K562 (cell line): ENCODE measurements around the gene OLIG2. TPM values are rescaled to one million over a fixed set of nuclear protein-coding genes. Genes with fewer than 3 reads are reported as not detected.

ENCODE experiments used
- ATAC-seq: fragments of 200-7000 bp; cut with Tn5 transposase; 3 replicates; pipeline ENCODE4 v1.9.1; 2020; ENCODE audit warnings: moderate library complexity
- BruUV-seq: library from RNA; stranded (reverse); fragments of 400-500 nt; replicated peaks from 2 replicates; lab custom pipeline; 2021; lab: Mats Ljungman, UMichigan
- CTCF ChIA-PET: fragments of 300-600 bp; formaldehyde crosslinking; extraction: SDS; loops from one replicate; lab custom pipeline; 2021; ENCODE audit warnings: low intra/inter-chr PET ratio; lab: Yijun Ruan, JAX
- POLR2A ChIA-PET: fragments of 300-600, 350-650 bp; sonication (Branson Sonifier 250); formaldehyde crosslinking; extraction: SDS; loops from one replicate; lab custom pipeline; 2021; ENCODE audit warnings: antibody characterized with exemption, inconsistent platforms; lab: Yijun Ruan, JAX
- DNase-seq, 4 experiments: peaks; one replicate each; pipeline versions ENCODE4 v3.0.0 to v3.0.0-alpha.2; 2011 to 2018; ENCODE audit warnings: low spot score in 3 of 4, mixed read lengths in 3 of 4; ENCODE audit errors: extremely low read depth in 1 of 4
- FAIRE-seq: peaks from 2 replicates; lab custom pipeline; 2011; peaks lifted over from hg19 to GRCh38; lab: Jason Lieb, UNC
- H2AFZ ChIP-seq: 2 replicates; pipeline ENCODE4 v1.6.0; 2011; ENCODE audit warnings: low read depth, low read length, control low read depth, inconsistent platforms
- H3K27ac ChIP-seq: fragments of 200-600 bp; 3 replicates; pipeline ENCODE4 v1.8.0; 2011; ENCODE audit warnings: low read depth, mild to moderate bottlenecking, control low read depth, inconsistent platforms, low read length, moderate library complexity, mixed read lengths; ENCODE audit errors: extremely low read depth
- H3K27me3 ChIP-seq, 2 experiments: fragments of 300-600 bp in 1 of 2; 2 replicates in 1 of 2; 3 replicates in 1 of 2; pipeline versions ENCODE4 v1.6.0 to v1.8.0; 2011; ENCODE audit warnings: inconsistent platforms in 2 of 2, low read length in 2 of 2, mild to moderate bottlenecking in 1 of 2, mixed read lengths in 1 of 2, moderate library complexity in 1 of 2; ENCODE audit not compliant: control insufficient read depth in 2 of 2, insufficient read depth in 2 of 2
- H3K36me3 ChIP-seq: fragments of 300-600 bp; 3 replicates; pipeline ENCODE4 v1.8.0; 2011; ENCODE audit warnings: mild to moderate bottlenecking, low read length, inconsistent platforms; ENCODE audit not compliant: control insufficient read depth, insufficient read depth
- H3K4me1 ChIP-seq, 2 experiments: fragments of 200-600 bp in 1 of 2; replicated peaks in 1 of 2; 2 replicates in 1 of 2; 3 replicates in 1 of 2; pipeline versions ENCODE4 v1.5.1 to v1.8.0; 2011; ENCODE audit warnings: inconsistent platforms in 2 of 2, low read length in 2 of 2, mild to moderate bottlenecking in 1 of 2, mixed read lengths in 1 of 2, moderate library complexity in 1 of 2; ENCODE audit not compliant: control insufficient read depth in 2 of 2, insufficient read depth in 2 of 2
- H3K4me2 ChIP-seq: 2 replicates; pipeline ENCODE4 v1.6.1; 2011; ENCODE audit warnings: low read length, control low read depth, inconsistent platforms, mixed read lengths; ENCODE audit not compliant: insufficient read depth
- H3K4me3 ChIP-seq: fragments of 200-600 bp; sonication (generic), shearing (Covaris generic); 2 replicates; pipeline ENCODE4 v1.5.1; 2016; ENCODE audit warnings: control low read depth, inconsistent platforms
- H3K79me2 ChIP-seq: fragments of 200-600 bp; 3 replicates; pipeline ENCODE4 v1.8.0; 2011; ENCODE audit warnings: low read length, inconsistent platforms; ENCODE audit not compliant: control insufficient read depth, insufficient read depth
- H3K9ac ChIP-seq, 2 experiments: 2 replicates each; pipeline versions ENCODE4 v1.6.0 to v1.6.1; 2011; ENCODE audit warnings: low read depth in 2 of 2, low read length in 2 of 2, control low read depth in 1 of 2, inconsistent platforms in 1 of 2, mild to moderate bottlenecking in 1 of 2, mixed read lengths in 1 of 2; ENCODE audit not compliant: insufficient read depth in 1 of 2
- H3K9me1 ChIP-seq: one replicate; pipeline ENCODE4 v1.6.0; 2011; ENCODE audit warnings: inconsistent platforms, mild to moderate bottlenecking, low read length, moderate library complexity; ENCODE audit not compliant: control insufficient read depth, insufficient read depth
- H3K9me3 ChIP-seq: replicated peaks from 2 replicates; pipeline ENCODE4 v1.5.1; 2011; ENCODE audit warnings: low read depth, low read length, inconsistent platforms; ENCODE audit not compliant: control insufficient read depth, insufficient read depth
- H4K20me1 ChIP-seq: replicated peaks from 2 replicates; pipeline ENCODE4 v1.6.1; 2011; ENCODE audit warnings: low read length, inconsistent platforms, mixed read lengths; ENCODE audit not compliant: control insufficient read depth, insufficient read depth
- ATF7 ChIP-seq: fragments of 450-650 bp; IDR thresholded peaks from 2 replicates; pipeline ENCODE4 v1.7.1; 2014; ENCODE audit warnings: mild to moderate bottlenecking, moderate library complexity
- HLTF ChIP-seq: fragments of 450-650 bp; IDR thresholded peaks from 2 replicates; pipeline ENCODE4 v1.6.1; 2016
- KLF6 ChIP-seq: fragments of 250-450 bp; sonication (Bioruptor Pico); IDR thresholded peaks from 2 replicates; pipeline ENCODE4 v1.4.0; 2020; ENCODE audit warnings: mild to moderate bottlenecking, moderate library complexity, borderline replicate concordance
- NFIC ChIP-seq: fragments of 450-650 bp; IDR thresholded peaks from 2 replicates; pipeline ENCODE4 v1.6.1; 2017; ENCODE audit warnings: mild to moderate bottlenecking, inconsistent platforms
- NKRF ChIP-seq: fragments of 450-650 bp; IDR thresholded peaks from 2 replicates; pipeline ENCODE4 v1.6.1; 2016; ENCODE audit warnings: borderline replicate concordance
- TEAD1 ChIP-seq, 2 experiments: fragments of 450-650 bp in 1 of 2; sonication (generic) in 1 of 2; formaldehyde crosslinking; IDR thresholded peaks; 2 replicates each; pipeline versions ENCODE4 v1.4.0 to v1.8.0; 2020 to 2022; ENCODE audit warnings: mild to moderate bottlenecking in 2 of 2, missing genetic modification reagents in 1 of 2
- ZNF785 ChIP-seq: fragments of 250-450 bp; sonication (Bioruptor Pico); IDR thresholded peaks from 2 replicates; pipeline ENCODE4 v1.4.0; 2020; ENCODE audit warnings: mild to moderate bottlenecking
- ZZZ3 ChIP-seq: fragments of 450-650 bp; IDR thresholded peaks from 2 replicates; pipeline ENCODE4 v1.6.1; 2016; ENCODE audit warnings: antibody characterized with exemption, mild to moderate bottlenecking, moderate library complexity
- WGBS: fragments of 100-300 bp; shearing (Covaris generic); methylation state at CpG from one replicate; pipeline ENCODE4 v1.1.6; 2016; ENCODE audit warnings: low coverage, mixed read lengths; ENCODE audit not compliant: insufficient coverage; ENCODE audit errors: missing lambda C conversion rate; 5-methylcytosine and 5-hydroxymethylcytosine counted together
- in situ Hi-C: fragments of 300-500 bp; cut with MboI; formaldehyde crosslinking; loops from 4 replicates; pipeline ENCODE4 v1.15.0; 2018; ENCODE audit warnings: inconsistent platforms, mixed read lengths
- intact Hi-C: fragments of 100-400 bp; cut with micrococcal nuclease; formaldehyde crosslinking; loops from 2 replicates; pipeline ENCODE4 v1.14.2; 2022
- polyA plus RNA-seq, 8 experiments: library from polyadenylated mRNA; depleted of rRNA in 4 of 8; stranded (reverse) in 5 of 8; unstranded in 3 of 8; fragments of >200 nt; fragmentation: Nextera tagmentation in 2 of 8; fragmentation: Illumina TruSeq in 1 of 8; extraction: Ambion mirVana in 2 of 8; extraction: Trizol in 1 of 8; gene quantifications; 2 replicates each; pipeline versions ENCODE4 v1.2.1 to v1.2.3, GENCODE V29; 2011 to 2014; ENCODE audit warnings: inconsistent platforms in 1 of 8, missing spikeins in 1 of 8
- total RNA-seq, 7 experiments: library from RNA; depleted of rRNA in 6 of 7; stranded (reverse); fragments of >200 nt in 6 of 7; fragmentation: Illumina TruSeq in 2 of 7; extraction: Trizol in 2 of 7; gene quantifications; 2 replicates each; pipeline versions ENCODE4 v1.2.1 to v1.2.3, GENCODE V29; 2011 to 2021; ENCODE audit warnings: low replicate concordance in 1 of 7

Gene OLIG2
- total and polyA plus RNA-seq, 9 of the 15 experiments (the other 6 are each of a cell fraction or from before 2014, with no cell fraction given): not detected

GRCh38 chr21:33057385-33057940 lies 31.7 kb downstream of the OLIG2 start:
- no peak overlapping the region for H2AFZ ChIP-seq
- intact Hi-C loops: no loop called here
- WGBS: 0% methylated on average over 11 of the region's 11 CpGs
- FAIRE-seq (no peak), DNase-seq (no peak), ATAC-seq (no peak; the same call in 2 of the 3 replicates)
- ChIA-PET CTCF (no interaction called here), POLR2A (no interaction called here)
- H3K79me2 ChIP-seq: no peaks in the 10 kb centered on the region
- H3K9me3 ChIP-seq: no peaks in the 10 kb centered on the region
- BruUV-seq: no TSS peak
- no peaks in the 10 kb centered on the region for H3K9me1 ChIP-seq
- no peaks in the 10 kb centered on the region; the same call in 1 of the 2 replicates for H4K20me1 ChIP-seq
- no peak overlapping the region for H3K27ac ChIP-seq
- no peak overlapping the region for H3K4me3 ChIP-seq
- no peaks in the 10 kb centered on the region for H3K36me3 ChIP-seq
- no peak for TF ChIP-seq TEAD1 (CRISPR knock-in tag; IDR thresholded peaks at IDR 0.05)
- H3K9ac ChIP-seq: no peak overlapping the region
- no peak overlapping the region for H3K4me2 ChIP-seq
- peaks cover 25 to 54% of the 10 kb centered on the region in 2 experiments; a peak in 4 of 5 replicates for H3K27me3 ChIP-seq
- no peaks in the 10 kb centered on the region for H3K4me1 ChIP-seq
- in situ Hi-C loops: no loop called here

DNA sequence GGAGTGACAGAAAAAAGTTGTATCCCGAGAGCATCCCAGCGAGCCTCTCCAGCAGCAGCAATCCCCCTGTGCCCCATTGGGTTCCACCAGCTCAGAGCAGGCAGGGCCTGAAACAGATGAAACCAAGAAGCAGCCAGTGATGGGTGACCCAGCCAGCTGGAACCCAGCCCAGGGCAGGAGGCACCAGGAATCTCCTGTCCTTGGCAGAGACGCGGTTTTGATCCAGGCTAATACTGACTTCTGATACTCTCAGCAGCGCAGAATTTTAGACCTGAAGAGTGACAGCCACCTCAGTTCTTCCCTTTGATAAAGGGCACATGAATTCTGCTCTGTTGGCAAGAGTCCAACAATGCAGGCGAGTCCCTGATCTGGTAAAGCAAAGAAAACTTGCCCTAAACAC lies 32.8 kb downstream of the OLIG2 start:
- ATAC-seq (no peak), DNase-seq (no peak), FAIRE-seq (no peak)
- no peak for TF ChIP-seq ZNF785 (CRISPR knock-in tag)
- TF ChIP-seq ZZZ3: no peak
- TF ChIP-seq NFIC: peak; percentile 72
- no peak for TF ChIP-seq NKRF
- no peak for TF ChIP-seq KLF6 (CRISPR knock-in tag)
- TF ChIP-seq ATF7: no peak
- TF ChIP-seq HLTF: no peak
- 4% methylated on average over 6 of the region's 6 CpGs for WGBS
- H3K4me3 ChIP-seq: no peak overlapping the region
- no peaks in the 10 kb centered on the region; the same call in 1 of the 2 replicates for H4K20me1 ChIP-seq
- POLR2A ChIA-PET: no interaction called here
- BruUV-seq: no TSS peak
- H3K36me3 ChIP-seq: no peaks in the 10 kb centered on the region
- H3K27me3 ChIP-seq: peaks cover 18 to 59% of the 10 kb centered on the region in 2 experiments; a peak in 4 of 5 replicates
- no peaks in the 10 kb centered on the region for H3K9me3 ChIP-seq
- H3K4me1 ChIP-seq: no peaks in the 10 kb centered on the region
- intact Hi-C loops: no loop called here
- no peak overlapping the region for H3K27ac ChIP-seq
- CTCF ChIA-PET: interaction anchor here (0.6 kb wide), 1 partner anchor 141 kb away, joined by 3 read pairs; no protein-coding TSS in a partner anchor
- no peak overlapping the region for H3K9ac ChIP-seq
- no peak overlapping the region for H3K4me2 ChIP-seq
- H2AFZ ChIP-seq: no peak overlapping the region
- no peaks in the 10 kb centered on the region for H3K79me2 ChIP-seq
- in situ Hi-C loops: no loop called here
- peaks cover 4% of the 10 kb centered on the region for H3K9me1 ChIP-seq
